B cell (primary cell): ENCODE results near the gene SIRPA. TPM values are rescaled to one million over a fixed set of nuclear protein-coding genes. Genes with fewer than 3 reads are reported as not detected.

Experiments
- ATAC-seq: fragments of 200-7000 bp; cut with Tn5 transposase; one replicate; pipeline ENCODE4 v1.10.0; 2021; ENCODE audit warnings: low read depth, mild to moderate bottlenecking, moderate number of reproducible peaks, moderate library complexity
- CTCF ChIA-PET: fragments of 350-600 bp; sonication (Branson Sonifier 250); formaldehyde crosslinking; loops from one replicate; lab custom pipeline; 2021; ENCODE audit warnings: antibody characterized with exemption, inconsistent platforms; lab: Charles Lee
- POLR2A ChIA-PET: fragments of 350-600 bp; sonication (Branson Sonifier 250); formaldehyde crosslinking; loops from one replicate; lab custom pipeline; 2021; ENCODE audit warnings: antibody characterized with exemption; lab: Charles Lee
- DNase-seq: peaks from one replicate; pipeline ENCODE4 v3.0.0; 2013
- H2AFZ ChIP-seq: 2 replicates; pipeline ENCODE4 v1.6.1; 2012; ENCODE audit warnings: mild to moderate bottlenecking, low read depth, low read length; ENCODE audit not compliant: insufficient read depth, poor library complexity, severe bottlenecking
- H3K27ac ChIP-seq, 2 donors: 1 replicate in 1 of 2; 2 replicates in 1 of 2; pipeline ENCODE4 v1.5.1; 2012 to 2013; ENCODE audit warnings: low read length in 2 of 2, mild to moderate bottlenecking in 2 of 2, moderate library complexity in 1 of 2
- H3K27me3 ChIP-seq, 4 experiments: fragments of 200-600 bp in 1 of 4; sonication (generic) in 1 of 4; replicated peaks in 1 of 4; 1 replicate in 2 of 4; 2 replicates in 2 of 4; pipeline versions ENCODE4 v1.6.1 to v1.7.0; 2013 to 2016; ENCODE audit warnings: low read length in 3 of 4, mild to moderate bottlenecking in 2 of 4, mixed read lengths in 1 of 4, moderate library complexity in 1 of 4; ENCODE audit not compliant: insufficient read depth in 4 of 4, control insufficient read depth in 3 of 4; ENCODE audit errors: control extremely low read depth in 1 of 4
- H3K36me3 ChIP-seq, 2 experiments: replicated peaks in 1 of 2; 1 replicate in 1 of 2; 2 replicates in 1 of 2; pipeline versions ENCODE4 v1.6.1 to v1.7.1; 2013; ENCODE audit warnings: low read length in 1 of 2; ENCODE audit not compliant: insufficient read depth in 2 of 2, control insufficient read depth in 1 of 2; ENCODE audit errors: control extremely low read depth in 1 of 2, extremely low read depth in 1 of 2
- H3K4me1 ChIP-seq, 2 donors: fragments of 200-600 bp in 1 of 2; sonication (generic) in 1 of 2; 1 replicate in 1 of 2; 2 replicates in 1 of 2; pipeline versions ENCODE4 v1.5.1 to v1.6.1; 2013 to 2017; ENCODE audit warnings: low read length in 2 of 2; ENCODE audit not compliant: control insufficient read depth in 2 of 2, insufficient read depth in 2 of 2
- H3K4me2 ChIP-seq: replicated peaks from 2 replicates; pipeline ENCODE3; 2012; ENCODE audit warnings: mild to moderate bottlenecking, low read depth, low read length; ENCODE audit not compliant: poor library complexity, severe bottlenecking
- H3K4me3 ChIP-seq, 5 experiments: fragments of 200-600 bp in 1 of 5; sonication (generic) in 1 of 5; 1 replicate in 3 of 5; 2 replicates in 2 of 5; pipeline versions ENCODE4 v1.5.1 to v1.7.0; 2011 to 2016; ENCODE audit warnings: low read length in 4 of 5, mild to moderate bottlenecking in 4 of 5, low read depth in 2 of 5, control low read depth in 1 of 5, moderate library complexity in 1 of 5; ENCODE audit not compliant: insufficient read depth in 1 of 5; ENCODE audit errors: control extremely low read depth in 1 of 5, extremely low read depth in 1 of 5
- H3K79me2 ChIP-seq: fragments of 200-600 bp; sonication (generic); one replicate; pipeline ENCODE4 v1.6.0; 2016; ENCODE audit warnings: low read length; ENCODE audit not compliant: control insufficient read depth, insufficient read depth
- H3K9ac ChIP-seq: fragments of 200-600 bp; sonication (generic); 2 replicates; pipeline ENCODE4 v1.6.1; 2017; ENCODE audit warnings: mild to moderate bottlenecking, low read length, moderate library complexity
- H3K9me3 ChIP-seq, 3 donors: one replicate each; pipeline versions ENCODE4 v1.6.1 to v1.7.1; 2013; ENCODE audit warnings: low read length in 2 of 3; ENCODE audit not compliant: control insufficient read depth in 2 of 3, insufficient read depth in 1 of 3; ENCODE audit errors: control extremely low read depth in 1 of 3
- H4K20me1 ChIP-seq: 2 replicates; pipeline ENCODE4 v1.6.0; 2012; ENCODE audit warnings: mild to moderate bottlenecking, low read length; ENCODE audit not compliant: insufficient read depth, control insufficient read depth, poor library complexity, severe bottlenecking
- H3K27ac Mint-ChIP-seq: one replicate; pipeline ENCODE4 v1.8.0; 2021; ENCODE audit warnings: mixed read lengths
- H3K27me3 Mint-ChIP-seq: one replicate; pipeline ENCODE4 v1.8.0; 2021; ENCODE audit warnings: mixed read lengths
- H3K4me1 Mint-ChIP-seq: one replicate; pipeline ENCODE4 v1.8.0; 2021; ENCODE audit warnings: mixed read lengths
- H3K4me3 Mint-ChIP-seq: one replicate; pipeline ENCODE4 v1.8.0; 2021; ENCODE audit warnings: mixed read lengths
- H3K9me3 Mint-ChIP-seq: one replicate; pipeline ENCODE4 v1.8.0; 2022; ENCODE audit warnings: mixed read lengths; ENCODE audit not compliant: insufficient read depth
- EZH2 ChIP-seq: IDR thresholded peaks from 2 replicates; pipeline ENCODE4 v1.6.1; 2012; ENCODE audit warnings: borderline replicate concordance, low read depth, mild to moderate bottlenecking, moderate library complexity, low read length; ENCODE audit not compliant: insufficient read depth, poor library complexity, severe bottlenecking
- WGBS: methylation state at CpG from one replicate; pipeline ENCODE4 v1.1.5; 2013; ENCODE audit warnings: missing lambda C conversion rate; ENCODE audit not compliant: insufficient coverage; 5-methylcytosine and 5-hydroxymethylcytosine counted together
- intact Hi-C: fragments of 100-400 bp; cut with micrococcal nuclease; formaldehyde crosslinking; loops from one replicate; pipeline ENCODE4 v1.10.0; 2022
- polyA plus RNA-seq: library from polyadenylated mRNA; depleted of rRNA; stranded (reverse); fragments of >200 nt; gene quantifications from 2 replicates; pipeline ENCODE4 v1.2.3, GENCODE V29; 2012
- total RNA-seq, 2 donors: library from RNA; stranded (reverse); fragments of 120-200 nt in 1 of 2; gene quantifications; 1 replicate in 1 of 2; 2 replicates in 1 of 2; pipeline versions ENCODE4 v1.2.3 to v1.2.4, GENCODE V29; 2013 to 2022
- TF ChIP-seq, protein P1 (sequence below): fragments of 200-600 bp; IDR thresholded peaks from one replicate; pipeline ENCODE4 v1.8.0; 2022; ENCODE audit warnings: antibody characterized with exemption, mild to moderate bottlenecking

The SIRPA gene
- total and polyA plus RNA-seq, 2 donors (not counting 1 experiment from before 2014, with no cell fraction given) = 0.94 to 10.2 TPM

DNA sequence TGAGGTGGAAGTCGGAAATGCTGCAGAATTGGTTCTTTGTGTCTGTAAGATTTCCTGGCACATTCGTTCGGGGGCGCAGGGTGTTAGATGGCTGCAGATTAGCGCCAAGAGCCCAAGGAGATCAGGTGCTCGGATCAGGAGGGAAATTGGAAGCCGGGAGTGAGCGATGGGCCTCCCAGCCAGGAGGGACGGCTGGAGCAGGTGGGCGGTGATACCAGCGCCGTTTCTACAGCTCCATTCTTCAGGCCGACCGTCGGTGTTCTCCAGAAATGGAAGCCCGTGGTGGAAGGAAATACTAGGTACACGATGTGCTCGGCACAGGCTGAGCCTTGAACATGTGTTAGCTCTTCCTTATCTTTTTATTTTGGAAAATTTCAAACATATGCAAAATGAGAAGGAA lies 6.5 kb downstream of the SIRPA start:
- H3K27ac Mint-ChIP-seq = no peak overlapping the region
- Histone ChIP-seq H3K9ac (no peak overlapping the region), H3K27me3 (no peaks in the 10 kb centered on the region)

GRCh38 chr20:1902188-1902587 lies 7.0 kb downstream of the SIRPA start:
- no peak overlapping the region for H3K4me2 ChIP-seq
- no peak for ATAC-seq
- H3K9me3 Mint-ChIP-seq = no peaks in the 10 kb centered on the region
- CTCF ChIA-PET = interaction anchor here (1.5 to 1.9 kb wide), 2 partner anchors 100 to 270 kb away, joined by 4 to 9 read pairs; no protein-coding TSS in a partner anchor
- no peak overlapping the region for H3K27ac Mint-ChIP-seq
- H4K20me1 ChIP-seq = no peaks in the 10 kb centered on the region
- H3K27ac ChIP-seq = no peak overlapping the region
- WGBS = 83% methylated on average over 2 of the region's 4 CpGs
- H3K4me3 ChIP-seq = no peak overlapping the region
- H3K4me1 ChIP-seq = peaks cover 16 to 19% of the 10 kb centered on the region in 2 donors
- no peak overlapping the region for H3K4me3 Mint-ChIP-seq
- peaks cover 38% of the 10 kb centered on the region for H3K4me1 Mint-ChIP-seq
- no peaks in the 10 kb centered on the region for H3K27me3 ChIP-seq
- H3K9ac ChIP-seq = no peak overlapping the region
- TF ChIP-seq, protein P1, sequence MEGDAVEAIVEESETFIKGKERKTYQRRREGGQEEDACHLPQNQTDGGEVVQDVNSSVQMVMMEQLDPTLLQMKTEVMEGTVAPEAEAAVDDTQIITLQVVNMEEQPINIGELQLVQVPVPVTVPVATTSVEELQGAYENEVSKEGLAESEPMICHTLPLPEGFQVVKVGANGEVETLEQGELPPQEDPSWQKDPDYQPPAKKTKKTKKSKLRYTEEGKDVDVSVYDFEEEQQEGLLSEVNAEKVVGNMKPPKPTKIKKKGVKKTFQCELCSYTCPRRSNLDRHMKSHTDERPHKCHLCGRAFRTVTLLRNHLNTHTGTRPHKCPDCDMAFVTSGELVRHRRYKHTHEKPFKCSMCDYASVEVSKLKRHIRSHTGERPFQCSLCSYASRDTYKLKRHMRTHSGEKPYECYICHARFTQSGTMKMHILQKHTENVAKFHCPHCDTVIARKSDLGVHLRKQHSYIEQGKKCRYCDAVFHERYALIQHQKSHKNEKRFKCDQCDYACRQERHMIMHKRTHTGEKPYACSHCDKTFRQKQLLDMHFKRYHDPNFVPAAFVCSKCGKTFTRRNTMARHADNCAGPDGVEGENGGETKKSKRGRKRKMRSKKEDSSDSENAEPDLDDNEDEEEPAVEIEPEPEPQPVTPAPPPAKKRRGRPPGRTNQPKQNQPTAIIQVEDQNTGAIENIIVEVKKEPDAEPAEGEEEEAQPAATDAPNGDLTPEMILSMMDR = no peak
- TF ChIP-seq EZH2 = no peak
- POLR2A ChIA-PET = no interaction called here
- H3K27me3 Mint-ChIP-seq = no peaks in the 10 kb centered on the region
- H3K9me3 ChIP-seq = no peaks in the 10 kb centered on the region
- no peaks in the 10 kb centered on the region for H3K79me2 ChIP-seq
- DNase-seq = no peak
- intact Hi-C loops = no loop called here
- H3K36me3 ChIP-seq = no peaks in the 10 kb centered on the region
- no peak overlapping the region for H2AFZ ChIP-seq

More for the DNA sequence above, 6.5 kb downstream of the SIRPA start:
- H2AFZ ChIP-seq = no peak overlapping the region
- no peaks in the 10 kb centered on the region for H4K20me1 ChIP-seq
- no peaks in the 10 kb centered on the region for H3K9me3 ChIP-seq
- H3K27me3 Mint-ChIP-seq = no peaks in the 10 kb centered on the region
- H3K4me3 Mint-ChIP-seq = no peak overlapping the region
- intact Hi-C loops = no loop called here
- H3K4me1 Mint-ChIP-seq = peaks cover 42% of the 10 kb centered on the region
- ChIA-PET CTCF (interaction anchor here (1.5 to 1.9 kb wide), 2 partner anchors 99 to 271 kb away, joined by 4 to 9 read pairs; no protein-coding TSS in a partner anchor), POLR2A (no interaction called here)
- no peaks in the 10 kb centered on the region for H3K9me3 Mint-ChIP-seq
- no peaks in the 10 kb centered on the region for H3K79me2 ChIP-seq
- no peaks in the 10 kb centered on the region for H3K36me3 ChIP-seq
- H3K4me1 ChIP-seq = peaks cover 20 to 24% of the 10 kb centered on the region in 2 donors
- no peak overlapping the region for H3K27ac ChIP-seq
- ATAC-seq (no peak), DNase-seq (no peak)
- no peak overlapping the region for H3K4me2 ChIP-seq
- 97% methylated on average over 14 of the region's 18 CpGs for WGBS
- no peak overlapping the region for H3K4me3 ChIP-seq
- TF ChIP-seq, protein P1 = no peak
- no peak for TF ChIP-seq EZH2
